GM18499 (cell line): ENCODE data around the gene CHORDC1.
"Not testable (repeated sequence)": the region's sequence is repeated elsewhere in the genome, so short reads cannot be mapped to it uniquely, and the experiment has no call there.

ENCODE experiments used
- ATAC-seq: cut with Tn5 transposase; IDR thresholded peaks from one replicate; pipeline ENCODE4 v1.9.1; 2021; ENCODE audit warnings: moderate number of reproducible peaks; ENCODE audit not compliant: insufficient read depth, unreplicated experiment

The CHORDC1 gene

GRCh38 chr11:90218606-90219005, 4.2 kb downstream of the CHORDC1 start:
- no peak for ATAC-seq

- ATAC-seq = no peak
Observed at GRCh38 chr11:90216611-90217010, 6.2 kb downstream of the CHORDC1 start.

- no peak for ATAC-seq
Observed at GRCh38 chr11:90213322-90213721, 9.5 kb downstream of the CHORDC1 start.

- ATAC-seq = no peak
Observed at GRCh38 chr11:90208857-90209256, 14.0 kb downstream of the CHORDC1 start.

GRCh38 chr11:90207992-90208391, 14.9 kb downstream of the CHORDC1 start:
- ATAC-seq = not testable (repeated sequence)

- peak; percentile 69 for ATAC-seq
Observed at GRCh38 chr11:90204832-90205646, 17.8 kb downstream of the CHORDC1 start.

- ATAC-seq = no peak
Observed at GRCh38 chr11:90204407-90204806, 18.4 kb downstream of the CHORDC1 start.

GRCh38 chr11:90202342-90202741, 20.5 kb downstream of the CHORDC1 start:
- ATAC-seq = no peak

- no peak for ATAC-seq
Observed at GRCh38 chr11:90197377-90197776, 25.5 kb downstream of the CHORDC1 start.

- ATAC-seq = no peak
Observed at GRCh38 chr11:90192869-90193582, 29.8 kb downstream of the CHORDC1 start.

- ATAC-seq = no peak
Observed at GRCh38 chr11:90189011-90189410, 33.8 kb downstream of the CHORDC1 start.

- ATAC-seq = no peak
Observed at GRCh38 chr11:90187839-90188238, 35.0 kb downstream of the CHORDC1 start.

- no peak for ATAC-seq
Observed at GRCh38 chr11:90179923-90180322, 42.9 kb downstream of the CHORDC1 start.

GRCh38 chr11:90178751-90179150, 44.1 kb downstream of the CHORDC1 start:
- no peak for ATAC-seq

- ATAC-seq = no peak
Observed at GRCh38 chr11:90176069-90176468, 46.8 kb downstream of the CHORDC1 start.

GRCh38 chr11:90171359-90171758, 51.5 kb downstream of the CHORDC1 start:
- no peak for ATAC-seq

- ATAC-seq = no peak
Observed at GRCh38 chr11:90168571-90168970, 54.3 kb downstream of the CHORDC1 start.

- not testable (repeated sequence) for ATAC-seq
Observed at GRCh38 chr11:90167704-90168103, 55.1 kb downstream of the CHORDC1 start.

GRCh38 chr11:90166982-90167573, 55.8 kb downstream of the CHORDC1 start:
- ATAC-seq = not testable (repeated sequence)
